Spinal cord (tissue), 10 donors: ENCODE measurements around the gene CPN2. TPM values are rescaled to one million over a fixed set of nuclear protein-coding genes. Genes with fewer than 3 reads are reported as not detected.

Experiments used
- DNase-seq, 6 donors: peaks; one replicate each; pipeline versions ENCODE4 v3.0.0 to v3.0.0-alpha.2; 2013 to 2015; ENCODE audit warnings: low spot score in 6 of 6, low read depth in 4 of 6
- H3K27ac ChIP-seq: one replicate; pipeline ENCODE4 v1.5.1; 2013; ENCODE audit warnings: low read depth, low read length, control low read depth
- H3K27me3 ChIP-seq: one replicate; pipeline ENCODE4 v1.6.1; 2013; ENCODE audit warnings: low read length; ENCODE audit not compliant: control insufficient read depth, insufficient read depth
- H3K36me3 ChIP-seq: one replicate; pipeline ENCODE4 v1.6.1; 2013; ENCODE audit warnings: low read length; ENCODE audit not compliant: control insufficient read depth, insufficient read depth
- H3K4me1 ChIP-seq: one replicate; pipeline ENCODE4 v1.6.1; 2013; ENCODE audit warnings: low read length; ENCODE audit not compliant: control insufficient read depth, insufficient read depth
- H3K4me3 ChIP-seq: one replicate; pipeline ENCODE4 v1.5.1; 2013; ENCODE audit warnings: low read depth, low read length, control low read depth
- H3K9me3 ChIP-seq: one replicate; pipeline ENCODE4 v1.6.1; 2013; ENCODE audit warnings: low read length; ENCODE audit not compliant: control insufficient read depth, insufficient read depth
- WGBS: methylation state at CpG from one replicate; pipeline ENCODE4 v1.1.5; 2013; ENCODE audit warnings: missing lambda C conversion rate; ENCODE audit not compliant: insufficient coverage; 5-methylcytosine and 5-hydroxymethylcytosine counted together
- polyA plus RNA-seq, 2 donors: library from polyadenylated mRNA; unstranded; fragments of 120-200 nt; gene quantifications; one replicate each; pipeline ENCODE4 v1.2.1, GENCODE V29; 2013; ENCODE audit not compliant: insufficient read length in 2 of 2
- total RNA-seq, 2 donors: library from RNA; depleted of rRNA in 1 of 2; stranded (reverse); fragments of 120-200 nt in 1 of 2; fragments of >200 nt in 1 of 2; gene quantifications; one replicate each; pipeline versions ENCODE4 v1.2.3 to v1.2.4, GENCODE V29; 2013 to 2014
- donor health status: healthy.

CPN2 gene
- total and polyA plus RNA-seq, 4 donors, result not detected

GRCh38 chr3:194344012-194344411 lies 7.1 kb downstream of the CPN2 start:
- Histone ChIP-seq H3K4me3 (no peak overlapping the region), H3K9me3 (no peaks in the 10 kb centered on the region), H3K27ac (no peak overlapping the region), H3K4me1 (no peaks in the 10 kb centered on the region), H3K36me3 (no peaks in the 10 kb centered on the region), H3K27me3 (peaks cover 3% of the 10 kb centered on the region)
- peak in 5 of 6 donors; percentile 44 to 91 (median 63) for DNase-seq
- 33% methylated on average over 9 of the region's 9 CpGs for WGBS

DNA sequence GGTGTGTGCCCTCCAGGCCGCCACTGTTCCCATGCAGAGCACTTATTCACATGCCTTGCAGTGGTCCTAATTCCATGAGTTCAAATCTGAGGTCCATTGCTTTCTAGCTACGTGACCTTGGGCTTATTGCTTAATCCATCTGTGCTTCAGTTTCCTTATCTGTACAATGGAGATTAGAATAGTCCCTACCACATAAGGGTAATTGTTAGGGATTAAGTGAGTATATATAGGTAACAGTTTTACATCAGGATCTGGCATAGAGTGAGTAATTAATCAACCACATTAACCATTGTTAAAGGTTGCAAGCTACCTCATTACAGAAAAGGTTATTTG lies 7.6 kb downstream of the CPN2 start:
- no peak overlapping the region for H3K27ac ChIP-seq
- no peak for DNase-seq
- H3K36me3 ChIP-seq, result no peaks in the 10 kb centered on the region
- H3K27me3 ChIP-seq, result peaks cover 3% of the 10 kb centered on the region
- no CpG with 5 or more reads among the region's 2 CpGs for WGBS
- no peak overlapping the region for H3K4me3 ChIP-seq
- H3K4me1 ChIP-seq, result no peaks in the 10 kb centered on the region
- H3K9me3 ChIP-seq, result no peaks in the 10 kb centered on the region

DNA sequence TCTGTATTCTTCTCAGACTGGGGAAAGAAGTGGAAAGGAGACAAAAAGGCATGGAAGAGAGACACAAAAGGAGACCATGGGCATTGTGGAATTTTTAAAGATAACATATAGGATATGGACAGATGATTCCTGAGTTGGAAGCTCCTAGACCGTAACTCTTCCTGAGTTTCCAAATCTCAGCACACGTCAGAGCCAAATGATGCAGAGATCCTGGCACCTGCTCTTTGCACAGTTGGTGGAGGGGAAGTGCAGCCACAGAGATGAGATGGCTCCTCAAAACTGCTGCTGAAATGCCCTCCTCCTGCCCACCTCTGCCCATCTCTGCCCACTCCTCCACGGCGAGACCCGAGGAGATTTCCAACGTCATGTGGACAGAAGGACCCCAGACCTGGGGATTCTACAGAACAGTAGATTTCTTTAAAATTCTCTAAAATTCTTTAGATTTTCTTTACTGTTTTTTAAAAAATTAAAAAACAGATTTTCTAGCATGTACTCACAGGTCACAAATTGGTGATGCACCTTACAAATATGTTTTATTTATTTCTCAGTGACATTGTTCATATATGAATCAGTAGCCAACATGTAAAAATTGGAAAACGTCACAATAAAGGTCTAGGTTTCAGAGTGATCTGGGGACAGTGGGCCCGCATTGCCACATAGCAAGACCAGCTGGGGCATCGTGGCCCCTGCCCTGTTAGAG lies 8.1 kb downstream of the CPN2 start:
- Histone ChIP-seq H3K4me3 (no peak overlapping the region), H3K4me1 (no peaks in the 10 kb centered on the region), H3K36me3 (no peaks in the 10 kb centered on the region), H3K9me3 (no peaks in the 10 kb centered on the region), H3K27ac (no peak overlapping the region), H3K27me3 (peaks cover 3% of the 10 kb centered on the region)
- 89% methylated on average over 2 of the region's 9 CpGs for WGBS
- DNase-seq, result no peak

- Histone ChIP-seq H3K27ac (no peak overlapping the region), H3K4me3 (no peak overlapping the region), H3K36me3 (no peaks in the 10 kb centered on the region), H3K9me3 (no peaks in the 10 kb centered on the region), H3K4me1 (no peaks in the 10 kb centered on the region), H3K27me3 (peaks cover 7% of the 10 kb centered on the region)
- 79% methylated on average over 24 of the region's 24 CpGs for WGBS
- no peak for DNase-seq
Measured at GRCh38 chr3:194340757-194341400, 10.2 kb downstream of the CPN2 start.

- Histone ChIP-seq H3K4me3 (no peak overlapping the region), H3K27me3 (peaks cover 10% of the 10 kb centered on the region), H3K27ac (no peak overlapping the region), H3K4me1 (no peaks in the 10 kb centered on the region), H3K36me3 (no peaks in the 10 kb centered on the region), H3K9me3 (no peaks in the 10 kb centered on the region)
- 34% methylated on average over 5 of the region's 5 CpGs for WGBS
- DNase-seq, result no peak
Measured at GRCh38 chr3:194339840-194340239, 11.3 kb downstream of the CPN2 start.

DNA sequence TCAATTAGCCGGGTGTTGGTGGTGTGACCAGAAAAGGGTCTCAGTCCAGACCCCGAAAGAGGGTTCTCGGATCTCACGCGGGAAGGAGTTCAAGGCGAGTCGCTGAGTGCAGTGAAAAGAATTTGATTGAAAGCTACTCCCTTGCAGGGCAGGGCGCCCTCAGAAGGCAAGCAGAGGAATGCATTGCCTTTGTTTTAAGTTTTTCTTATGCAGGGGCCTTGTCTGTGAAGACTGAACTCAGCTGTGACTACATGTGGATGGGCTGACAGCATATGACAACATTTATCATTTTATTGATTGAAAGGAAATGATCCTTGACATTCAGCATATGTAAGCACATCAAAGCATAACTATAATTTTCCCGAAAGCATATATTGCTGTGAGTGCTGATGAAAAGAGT lies 11.8 kb downstream of the CPN2 start:
- Histone ChIP-seq H3K36me3 (no peaks in the 10 kb centered on the region), H3K4me1 (no peaks in the 10 kb centered on the region), H3K27ac (no peak overlapping the region), H3K4me3 (no peak overlapping the region), H3K27me3 (peaks cover 10% of the 10 kb centered on the region), H3K9me3 (no peaks in the 10 kb centered on the region)
- no peak for DNase-seq
- 58% methylated on average over 8 of the region's 9 CpGs for WGBS

GRCh38 chr3:194337965-194338753 lies 13.0 kb downstream of the CPN2 start:
- Histone ChIP-seq H3K36me3 (no peaks in the 10 kb centered on the region), H3K4me1 (peaks cover 6% of the 10 kb centered on the region), H3K27ac (no peak overlapping the region), H3K4me3 (no peak overlapping the region), H3K27me3 (peaks cover 15% of the 10 kb centered on the region), H3K9me3 (no peaks in the 10 kb centered on the region)
- 61% methylated on average over 4 of the region's 13 CpGs for WGBS
- no peak for DNase-seq

- 81% methylated on average over 15 of the region's 17 CpGs for WGBS
- DNase-seq, result no peak
- Histone ChIP-seq H3K27ac (no peak overlapping the region), H3K36me3 (no peaks in the 10 kb centered on the region), H3K9me3 (no peaks in the 10 kb centered on the region), H3K27me3 (peaks cover 16% of the 10 kb centered on the region), H3K4me1 (peaks cover 7% of the 10 kb centered on the region), H3K4me3 (no peak overlapping the region)
Measured at GRCh38 chr3:194336601-194337355, 14.3 kb downstream of the CPN2 start.

GRCh38 chr3:194333981-194334320 lies 17.2 kb downstream of the CPN2 start:
- Histone ChIP-seq H3K4me3 (no peak overlapping the region), H3K36me3 (no peaks in the 10 kb centered on the region), H3K4me1 (peaks cover 22% of the 10 kb centered on the region), H3K27ac (no peak overlapping the region), H3K27me3 (peaks cover 16% of the 10 kb centered on the region), H3K9me3 (no peaks in the 10 kb centered on the region)
- DNase-seq, result no peak
- WGBS, result 7% methylated on average over 10 of the region's 15 CpGs
